Choroid plexus epithelial cell (primary cell): ENCODE data around the gene IQUB.

Source experiments
- DNase-seq: peaks from one replicate; pipeline ENCODE4 v3.0.0-alpha.2; 2010; ENCODE audit warnings: low read depth
- H3K4me3 ChIP-seq: 2 replicates; pipeline ENCODE4 v1.5.1; 2011; ENCODE audit warnings: low read depth, mild to moderate bottlenecking, control low read depth, low read length, moderate library complexity
- TF ChIP-seq, protein P1 (sequence below): conservative IDR thresholded peaks from 2 replicates; pipeline ENCODE4 v1.5.1; 2011; ENCODE audit warnings: low read depth, mild to moderate bottlenecking, control low read depth, inconsistent platforms, low read length, moderate library complexity

IQUB gene

GRCh38 chr7:123433665-123434064, 100.7 kb downstream of the IQUB start:
- TF ChIP-seq, protein P1, sequence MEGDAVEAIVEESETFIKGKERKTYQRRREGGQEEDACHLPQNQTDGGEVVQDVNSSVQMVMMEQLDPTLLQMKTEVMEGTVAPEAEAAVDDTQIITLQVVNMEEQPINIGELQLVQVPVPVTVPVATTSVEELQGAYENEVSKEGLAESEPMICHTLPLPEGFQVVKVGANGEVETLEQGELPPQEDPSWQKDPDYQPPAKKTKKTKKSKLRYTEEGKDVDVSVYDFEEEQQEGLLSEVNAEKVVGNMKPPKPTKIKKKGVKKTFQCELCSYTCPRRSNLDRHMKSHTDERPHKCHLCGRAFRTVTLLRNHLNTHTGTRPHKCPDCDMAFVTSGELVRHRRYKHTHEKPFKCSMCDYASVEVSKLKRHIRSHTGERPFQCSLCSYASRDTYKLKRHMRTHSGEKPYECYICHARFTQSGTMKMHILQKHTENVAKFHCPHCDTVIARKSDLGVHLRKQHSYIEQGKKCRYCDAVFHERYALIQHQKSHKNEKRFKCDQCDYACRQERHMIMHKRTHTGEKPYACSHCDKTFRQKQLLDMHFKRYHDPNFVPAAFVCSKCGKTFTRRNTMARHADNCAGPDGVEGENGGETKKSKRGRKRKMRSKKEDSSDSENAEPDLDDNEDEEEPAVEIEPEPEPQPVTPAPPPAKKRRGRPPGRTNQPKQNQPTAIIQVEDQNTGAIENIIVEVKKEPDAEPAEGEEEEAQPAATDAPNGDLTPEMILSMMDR: no peak
- no peak overlapping the region for H3K4me3 ChIP-seq
- DNase-seq: no peak

GRCh38 chr7:123432601-123433000, 101.8 kb downstream of the IQUB start:
- no peak overlapping the region for H3K4me3 ChIP-seq
- TF ChIP-seq, protein P1: no peak
- no peak for DNase-seq

GRCh38 chr7:123431075-123431614, 103.2 kb downstream of the IQUB start:
- TF ChIP-seq, protein P1: no peak
- no peak for DNase-seq
- no peak overlapping the region for H3K4me3 ChIP-seq

DNA sequence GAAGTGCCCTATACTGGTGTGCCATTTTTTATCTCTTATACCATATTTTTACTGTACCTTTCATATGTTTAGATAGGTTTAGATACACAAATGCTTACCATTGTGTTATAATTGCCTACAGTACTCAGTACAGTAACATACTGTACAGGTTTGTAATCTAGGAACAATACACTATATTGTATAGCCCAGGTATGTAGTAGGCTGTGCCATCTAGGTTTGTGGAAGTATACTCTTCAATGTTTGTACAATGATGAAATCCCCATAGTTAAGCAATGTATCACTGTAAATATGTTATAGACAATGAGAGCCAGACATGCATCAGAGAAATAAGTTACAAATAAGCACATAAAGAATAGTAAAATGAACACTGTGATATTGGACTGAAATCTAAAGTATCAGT, 109.1 kb downstream of the IQUB start:
- TF ChIP-seq, protein P1: no peak
- no peak overlapping the region for H3K4me3 ChIP-seq
- DNase-seq: no peak

DNA sequence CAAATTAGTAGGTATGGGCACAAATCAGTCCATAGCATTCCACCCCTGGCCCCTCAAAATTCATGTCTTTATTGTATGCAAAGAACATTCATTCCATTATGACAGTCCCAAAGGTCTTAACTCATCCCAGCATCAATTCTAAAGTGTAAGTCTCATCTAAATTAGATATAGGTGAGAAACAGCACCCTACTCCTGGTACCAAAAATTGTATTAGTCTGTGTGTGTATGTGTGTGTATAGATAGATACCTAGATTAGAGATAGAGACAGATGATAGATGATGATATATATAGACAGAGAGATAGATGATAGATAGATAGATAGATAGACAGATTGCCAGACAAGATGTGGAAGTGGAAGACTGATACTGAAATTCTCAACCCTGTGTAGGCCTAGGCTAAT, 109.9 kb downstream of the IQUB start:
- no peak for DNase-seq
- no peak overlapping the region for H3K4me3 ChIP-seq
- TF ChIP-seq, protein P1: no peak

- TF ChIP-seq, protein P1: no peak
- no peak overlapping the region for H3K4me3 ChIP-seq
- DNase-seq: no peak
These were observed 110.8 kb downstream of the IQUB start for GRCh38 chr7:123423622-123424021.

GRCh38 chr7:123417580-123417979, 116.8 kb downstream of the IQUB start:
- TF ChIP-seq, protein P1: no peak
- no peak for DNase-seq
- H3K4me3 ChIP-seq: no peak overlapping the region
